Inflammatory macrophage (primary cell): ENCODE data around the gene PRAMEF26.
"Not testable (repeated sequence)": the region's sequence is repeated elsewhere in the genome, so short reads cannot be mapped to it uniquely, and the experiment has no call there.

Experiments
- DNase-seq, 2 donors: peaks; one replicate each; pipeline ENCODE4 v3.0.0-alpha.2; 2020 to 2022
- total RNA-seq, 18 experiments: gene quantifications; one replicate each; lab custom pipeline; 2026; ENCODE audit warnings: mixed read lengths in 6 of 18, inconsistent platforms in 2 of 18; lab: John Stamatoyannopoulos, UW

The PRAMEF26 gene
- total RNA-seq: 0 to 0.06 (median 0) reads per million in 18 experiments

DNA sequence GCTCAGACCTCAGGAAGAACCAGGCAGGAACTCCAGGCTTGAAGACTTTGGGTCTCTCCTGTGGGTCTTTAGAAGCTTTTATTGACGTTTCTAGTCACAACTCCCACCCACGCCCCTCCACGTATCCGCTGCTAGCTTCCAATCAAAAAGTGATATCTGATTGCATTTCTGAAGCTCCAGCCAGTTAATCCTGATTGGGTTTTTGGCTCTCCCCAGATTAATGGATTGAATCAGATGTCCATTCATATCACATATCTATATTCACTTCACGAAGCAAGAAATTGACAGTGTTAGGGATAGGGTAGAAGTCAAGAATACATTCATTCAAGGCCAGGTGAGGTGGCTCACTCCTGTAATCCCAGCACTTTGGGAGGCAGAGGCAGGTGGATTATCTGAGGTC is at the start of gene PRAMEF26:
Gene PRAMEF26, minus strand, starts transcription at position 101 of the 400 bp plus-strand sequence. CDS start 2,914 bp downstream, outside the sequence.
- not testable (repeated sequence) for DNase-seq

DNA sequence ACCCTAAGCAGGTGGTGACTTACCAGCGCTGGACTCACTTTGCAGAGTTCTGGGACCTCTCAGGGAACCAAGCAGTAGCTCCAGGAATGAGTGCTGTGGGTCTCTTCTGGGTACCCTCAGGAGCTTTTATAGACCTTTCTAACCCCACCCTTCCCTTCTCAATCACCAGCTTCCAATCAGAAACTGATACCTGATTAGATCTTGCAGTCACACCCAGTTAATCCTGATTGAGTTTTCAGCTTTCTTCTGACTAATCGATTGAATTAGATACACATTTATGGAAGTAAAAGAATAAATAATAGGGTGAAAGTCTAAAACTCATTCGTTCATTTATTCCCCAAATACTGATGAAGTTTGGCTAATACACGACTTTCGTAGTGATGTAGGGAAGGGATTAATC is 45.5 kb upstream of the PRAMEF26 start, which contains the start of gene PRAMEF13:
Gene PRAMEF13, minus strand, starts transcription at position 101 of the 400 bp plus-strand sequence. CDS start 1,820 bp downstream, outside the sequence.
- DNase-seq: not testable (repeated sequence)

DNA sequence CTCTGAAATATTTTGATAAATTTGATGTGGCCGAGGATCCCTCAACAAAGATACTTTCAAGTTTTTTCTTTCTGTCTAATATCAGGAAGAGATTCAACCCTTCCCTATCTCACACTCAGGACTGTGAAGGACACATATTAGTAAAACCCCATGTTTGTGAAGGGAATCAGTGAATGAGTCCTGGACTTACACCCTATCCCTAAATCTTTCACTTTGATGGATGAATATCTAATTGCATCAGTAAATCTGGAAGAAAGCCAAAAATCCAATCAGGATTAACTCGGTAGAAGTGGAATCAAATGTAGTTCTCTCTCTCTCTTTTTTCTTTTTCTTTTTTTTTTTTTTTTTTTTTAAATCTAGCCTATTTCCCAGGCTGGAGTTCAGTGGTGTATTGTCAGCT is 15.7 kb upstream of the PRAMEF26 start, which contains the start of gene PRAMEF9:
Gene PRAMEF9, plus strand, starts transcription at position 301 of the 400 bp plus-strand sequence. CDS start 3,433 bp downstream, outside the sequence.
- not testable (repeated sequence) for DNase-seq

DNA sequence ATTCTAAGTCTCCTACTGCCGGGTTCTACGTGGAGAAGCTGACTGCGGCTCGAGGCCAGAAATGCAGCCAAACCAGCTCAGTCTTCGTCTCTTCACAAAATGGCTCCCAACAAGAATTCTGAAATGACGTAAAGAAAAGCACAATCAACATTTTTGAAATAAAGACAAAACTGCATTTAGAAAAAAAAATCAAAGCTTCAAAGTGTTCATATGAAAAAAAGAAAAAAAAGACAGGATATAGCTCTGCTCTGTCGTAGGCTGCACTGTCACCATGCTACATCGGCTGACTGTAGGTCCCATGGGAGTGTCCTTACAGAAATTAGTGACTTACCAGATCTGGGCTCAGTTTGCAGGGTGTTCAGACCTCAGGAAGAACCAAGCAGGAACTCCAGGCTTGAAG is 9.7 kb upstream of the PRAMEF26 start, which contains the start of gene HNRNPCL4:
Gene HNRNPCL4, minus strand, starts transcription at position 101 of the 400 bp plus-strand sequence. CDS start 164 bp downstream, outside the sequence.
- not testable (repeated sequence) for DNase-seq

DNA sequence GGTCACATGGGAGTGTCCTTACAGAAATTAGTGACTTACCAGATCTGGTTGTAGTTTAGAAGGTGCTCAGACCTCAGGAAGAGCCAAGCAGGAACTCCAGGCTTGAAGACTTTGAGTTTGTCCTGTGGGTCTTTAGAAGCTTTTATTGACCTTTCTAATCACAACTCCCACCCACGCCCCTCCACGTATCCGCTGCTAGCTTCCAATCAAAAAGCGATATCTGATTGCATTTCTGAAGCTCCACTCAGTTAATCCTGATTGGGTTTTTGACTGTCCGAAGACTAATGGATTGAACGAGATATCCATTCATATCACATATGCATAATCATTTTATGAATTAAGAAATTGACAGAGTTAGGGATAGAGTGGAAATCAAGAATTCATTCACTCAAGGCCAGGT is 39.1 kb downstream of the PRAMEF26 start, which contains the start of gene HNRNPCL2:
Gene HNRNPCL2, minus strand, starts transcription at position 101 of the 400 bp plus-strand sequence. CDS start 454 bp downstream, outside the sequence.
- not testable (repeated sequence) for DNase-seq
